DMS53 (cell line): ENCODE measurements around the gene NHEJ1.

ENCODE experiments used
- DNase-seq: peaks from one replicate; lab custom pipeline; 2025; lab: John Stamatoyannopoulos, UW

Gene NHEJ1

GRCh38 chr2:219087361-219087760 lies 73.3 kb downstream of the NHEJ1 start:
- DNase-seq: no peak

GRCh38 chr2:219086196-219086595 lies 74.4 kb downstream of the NHEJ1 start:
- DNase-seq: no peak

GRCh38 chr2:219084791-219085190 lies 75.8 kb downstream of the NHEJ1 start:
- no peak for DNase-seq

GRCh38 chr2:219082332-219082958 lies 78.2 kb downstream of the NHEJ1 start:
- DNase-seq: no peak

GRCh38 chr2:219081701-219082331 lies 78.8 kb downstream of the NHEJ1 start:
- DNase-seq: peak; percentile 5

GRCh38 chr2:219081096-219081495 lies 79.5 kb downstream of the NHEJ1 start:
- no peak for DNase-seq

GRCh38 chr2:219079417-219079816 lies 81.2 kb downstream of the NHEJ1 start:
- DNase-seq: no peak

- DNase-seq: no peak
Measured at GRCh38 chr2:219078951-219079350, 81.7 kb downstream of the NHEJ1 start.

- DNase-seq: no peak
Measured at GRCh38 chr2:219078126-219078525, 82.5 kb downstream of the NHEJ1 start.

- DNase-seq: no peak
Measured at GRCh38 chr2:219076253-219076652, 84.4 kb downstream of the NHEJ1 start.

- DNase-seq: peak; percentile 87
Measured at GRCh38 chr2:219073413-219074129, 87.0 kb downstream of the NHEJ1 start.

GRCh38 chr2:219072741-219073250 lies 87.8 kb downstream of the NHEJ1 start:
- no peak for DNase-seq

GRCh38 chr2:219071131-219071816 lies 89.3 kb downstream of the NHEJ1 start:
- DNase-seq: peak; percentile 20

GRCh38 chr2:219065484-219065883 lies 95.1 kb downstream of the NHEJ1 start:
- DNase-seq: no peak

GRCh38 chr2:219062081-219062480 lies 98.5 kb downstream of the NHEJ1 start:
- DNase-seq: no peak

- DNase-seq: peak; percentile 65
Measured at GRCh38 chr2:219060821-219061791, 99.5 kb downstream of the NHEJ1 start, which contains the start of gene IHH. Gene IHH, minus strand, starts transcription at chr2:219060921. Its CDS starts 454 bp downstream, at chr2:219060467.

GRCh38 chr2:219059725-219060682 lies 100.6 kb downstream of the NHEJ1 start:
- DNase-seq: peak; percentile 60

- peak; percentile 60 for DNase-seq
Measured at GRCh38 chr2:219059375-219059724, 101.3 kb downstream of the NHEJ1 start.

GRCh38 chr2:219058541-219059374 lies 101.9 kb downstream of the NHEJ1 start:
- peak; percentile 62 for DNase-seq
